HCEC 1CT (cell line): ENCODE measurements around the gene CYP27C1.
"Not testable (repeated sequence)": the region's sequence is repeated elsewhere in the genome, so short reads cannot be mapped to it uniquely, and the experiment has no call there.

Source experiments
- DNase-seq: peaks from one replicate; pipeline ENCODE4 v3.0.0-alpha.2; 2017

CYP27C1 gene

GRCh38 chr2:127220768-127221527, 849 bp upstream of the CYP27C1 start:
- no peak for DNase-seq

- DNase-seq = no peak
These were observed 678 bp downstream of the CYP27C1 start for GRCh38 chr2:127219171-127220070.

- DNase-seq = no peak
These were observed 1.3 kb downstream of the CYP27C1 start for GRCh38 chr2:127218812-127219170.

DNA sequence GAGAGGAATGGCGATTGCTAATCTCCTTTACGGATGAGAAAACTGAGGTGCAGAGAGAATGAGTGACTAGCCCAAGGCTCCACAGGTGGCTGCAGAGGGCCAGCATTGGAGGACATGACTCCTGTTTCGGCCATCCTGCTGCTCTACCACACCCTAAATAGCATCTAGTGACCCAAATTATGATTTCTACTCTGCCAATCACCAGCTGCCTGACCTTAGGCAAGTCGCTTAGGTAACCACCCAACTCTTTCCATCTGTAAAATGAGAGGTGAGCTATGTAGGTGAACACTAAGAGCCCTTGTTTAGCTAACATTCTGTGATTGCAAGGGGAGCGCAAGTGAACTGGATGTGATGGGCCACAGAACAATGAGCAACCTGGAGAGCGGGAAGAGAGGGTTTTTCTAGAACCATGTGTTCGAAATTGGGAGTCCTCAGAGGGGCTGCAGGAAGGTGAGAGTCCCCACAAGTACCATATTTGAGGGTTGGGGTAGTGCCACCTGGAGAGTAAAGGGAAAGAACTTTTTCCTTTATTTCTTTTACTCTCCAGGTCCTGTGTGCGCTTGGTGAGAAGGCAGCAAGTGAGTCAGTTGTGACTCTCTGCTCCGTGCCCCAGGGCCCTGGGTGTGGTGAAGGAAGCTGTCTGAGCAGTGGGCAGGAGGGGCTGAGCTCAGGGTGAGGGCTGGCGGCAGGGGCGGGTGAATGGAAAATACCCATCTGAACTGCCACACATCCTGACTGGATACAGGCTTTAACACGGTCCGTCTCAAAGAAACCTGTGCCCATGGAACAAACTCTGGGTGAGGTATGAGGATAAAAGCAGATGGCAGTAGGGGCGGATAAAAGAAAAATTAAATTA, 2.4 kb downstream of the CYP27C1 start:
- no peak for DNase-seq

DNA sequence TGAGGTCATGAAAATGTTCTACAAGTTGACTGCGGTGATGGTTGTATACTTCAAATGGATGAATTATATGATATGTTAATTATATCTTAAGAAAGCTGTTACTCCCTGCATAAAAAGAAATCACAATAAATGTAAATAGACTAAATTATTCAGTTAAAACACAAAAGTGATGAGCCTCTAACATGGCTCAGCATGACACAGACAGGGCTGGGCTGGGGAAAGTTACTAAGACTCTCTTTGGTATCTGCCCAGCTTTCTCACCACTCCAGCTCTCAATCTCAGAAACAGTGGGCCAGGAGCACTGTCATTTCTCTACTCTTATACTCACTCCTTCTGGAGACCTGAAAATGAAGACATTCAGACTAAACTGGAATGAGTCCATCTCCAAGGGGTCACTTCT, 3.5 kb downstream of the CYP27C1 start:
- DNase-seq = no peak

GRCh38 chr2:127216095-127216494, 4.0 kb downstream of the CYP27C1 start:
- DNase-seq = no peak

GRCh38 chr2:127214201-127214600, 5.9 kb downstream of the CYP27C1 start:
- not testable (repeated sequence) for DNase-seq

DNA sequence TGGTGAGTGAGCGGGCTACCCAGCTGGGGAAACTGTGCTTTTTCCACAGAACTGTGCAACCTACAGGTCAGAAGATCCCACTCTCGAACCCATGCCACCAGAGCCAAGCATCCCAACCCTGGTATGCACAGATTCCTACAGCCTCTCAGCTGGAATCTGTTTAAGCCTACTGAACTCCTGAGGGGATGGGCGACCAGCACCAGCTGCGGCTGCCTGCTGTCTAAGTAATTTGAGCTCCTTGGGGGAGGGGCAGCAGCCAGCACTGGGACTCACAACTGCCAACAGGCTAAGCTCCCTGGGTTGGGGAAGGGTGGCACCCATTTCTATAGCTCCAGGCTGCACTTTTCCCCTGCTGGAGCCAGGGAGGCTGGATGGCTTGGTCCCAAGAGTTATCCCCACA, 11.8 kb downstream of the CYP27C1 start:
- DNase-seq = no peak

DNA sequence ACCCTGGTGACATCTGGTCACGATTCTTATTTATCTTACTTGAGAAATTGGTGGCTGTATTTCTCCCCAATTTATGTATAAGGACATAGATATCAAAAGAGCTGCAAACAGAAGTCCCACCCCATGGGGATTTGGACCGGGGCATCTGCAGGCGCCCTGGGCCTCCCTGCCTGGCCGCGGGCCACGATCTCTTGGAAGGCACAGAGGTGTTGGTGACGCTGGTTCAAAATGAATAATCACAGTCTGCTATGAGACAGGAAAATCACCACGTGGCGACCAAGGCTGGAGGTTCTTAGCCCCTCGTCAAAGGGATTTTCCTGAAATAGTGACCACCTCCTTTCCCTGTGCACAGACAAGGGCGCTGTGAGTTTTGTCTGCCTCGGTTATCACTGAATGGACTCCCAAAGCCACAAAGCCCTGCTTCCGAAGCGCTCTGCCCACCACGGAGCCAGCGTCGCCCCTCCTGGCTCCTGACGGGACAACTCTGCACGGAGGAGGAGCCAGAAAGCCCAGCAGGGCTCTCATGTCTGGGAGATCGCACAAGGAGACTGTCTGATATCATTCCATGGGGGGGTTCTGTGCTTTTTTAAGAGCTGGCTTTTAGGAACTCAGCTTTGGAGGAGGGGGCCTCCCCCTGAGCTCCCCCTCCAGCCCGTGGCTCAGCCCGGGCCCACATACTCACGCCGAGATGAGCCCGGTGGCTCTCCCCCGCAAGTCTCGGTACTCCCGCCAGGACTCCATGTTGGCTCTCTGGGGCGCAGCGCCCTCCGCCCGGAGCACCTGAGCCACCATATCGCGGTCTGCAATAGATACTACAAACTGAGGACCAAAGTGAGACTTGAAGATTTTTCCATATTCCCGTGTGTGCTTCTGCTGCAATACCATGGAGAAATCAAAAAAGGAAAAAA, 14.6 kb downstream of the CYP27C1 start:
- no peak for DNase-seq

GRCh38 chr2:127201452-127201851, 18.6 kb downstream of the CYP27C1 start:
- DNase-seq = no peak

- no peak for DNase-seq
These were observed 19.1 kb downstream of the CYP27C1 start for GRCh38 chr2:127200962-127201361.

DNA sequence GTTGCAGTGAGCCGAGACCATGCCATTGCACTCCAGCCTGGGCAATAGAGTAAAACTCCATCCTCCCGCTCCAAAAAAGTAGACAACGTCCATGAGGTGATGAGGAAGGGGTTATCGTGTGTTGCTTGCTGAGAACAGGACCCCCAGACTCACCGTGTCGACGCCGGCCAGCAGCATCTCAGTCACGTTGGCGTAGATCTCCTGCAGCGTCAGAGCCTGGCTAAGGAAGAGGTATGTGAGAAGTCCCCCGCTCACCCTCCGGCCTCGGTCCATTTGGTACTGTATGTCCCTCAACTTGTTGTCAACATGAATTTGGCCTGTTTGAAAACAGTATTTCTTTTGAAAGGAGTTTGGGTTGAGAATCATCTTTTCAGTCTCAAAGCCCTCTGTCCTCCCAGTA, 20.9 kb downstream of the CYP27C1 start:
- DNase-seq = no peak

- DNase-seq = peak; percentile 31
These were observed 22.4 kb downstream of the CYP27C1 start for GRCh38 chr2:127197475-127198385.

DNA sequence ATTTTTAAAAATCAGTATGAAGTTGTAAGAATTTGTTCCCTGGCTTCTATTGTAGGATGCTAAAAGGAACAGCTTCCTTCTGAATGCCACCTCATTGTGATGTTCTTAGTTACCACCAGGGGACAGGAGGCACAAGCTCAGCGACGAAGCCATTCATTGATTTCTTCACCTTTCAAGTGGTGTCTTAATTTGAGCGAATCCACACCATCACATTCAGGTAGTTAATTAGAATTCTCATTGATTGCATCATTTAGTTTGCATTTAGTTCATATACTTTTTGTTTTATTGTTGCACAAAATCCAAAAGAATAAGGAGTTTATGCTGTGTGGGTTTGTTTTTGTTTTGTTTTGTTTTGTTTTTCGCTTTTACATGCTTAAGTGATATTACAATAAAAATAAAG, 23.1 kb downstream of the CYP27C1 start:
- DNase-seq = no peak

- no peak for DNase-seq
These were observed 23.6 kb downstream of the CYP27C1 start for GRCh38 chr2:127196549-127196948.

DNA sequence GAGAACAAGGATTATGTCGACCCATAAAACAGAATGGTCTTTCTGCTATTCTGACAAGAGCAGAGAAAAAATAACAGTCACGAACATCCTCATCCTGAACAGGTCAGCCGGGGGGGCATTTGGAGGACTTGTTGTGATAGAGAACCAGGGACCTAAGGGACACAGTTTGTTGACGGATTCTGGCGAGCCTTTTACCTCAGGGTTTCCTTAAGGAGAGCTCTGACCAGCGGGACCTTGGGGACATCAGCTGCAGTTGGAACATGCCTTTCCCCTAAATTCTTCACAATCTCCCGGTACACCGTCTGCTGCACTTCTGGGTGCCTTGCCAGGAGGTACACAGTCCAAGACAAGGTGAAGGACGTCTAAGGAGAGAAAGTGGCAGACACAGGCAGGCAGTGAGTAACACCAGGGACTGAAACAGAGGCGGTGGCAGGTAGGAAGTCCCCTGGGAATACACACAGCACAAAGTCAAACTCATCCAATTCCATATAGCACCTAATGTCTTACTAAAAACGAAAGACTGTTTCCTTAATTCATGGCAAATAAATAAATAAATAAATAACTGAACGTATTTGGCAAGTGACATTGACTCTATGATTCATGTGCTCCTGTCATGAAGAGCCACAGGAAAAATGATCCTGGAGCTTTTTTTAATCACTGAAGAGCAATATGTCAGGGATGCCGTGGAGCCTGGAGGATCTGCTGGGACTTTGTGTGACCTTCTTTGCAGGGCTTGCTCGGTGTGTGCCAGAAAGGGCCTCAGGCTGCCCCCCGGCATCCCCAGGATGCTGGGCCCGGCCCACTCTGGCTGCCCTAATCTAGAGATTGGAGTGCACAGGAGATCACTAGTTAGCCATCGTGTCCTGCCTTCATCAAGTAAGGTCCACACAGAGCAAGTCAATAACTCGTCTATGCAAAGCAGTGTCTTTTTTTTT, 24.7 kb downstream of the CYP27C1 start:
- no peak for DNase-seq

GRCh38 chr2:127194447-127194846, 25.7 kb downstream of the CYP27C1 start:
- DNase-seq = no peak

GRCh38 chr2:127193967-127194280, 26.2 kb downstream of the CYP27C1 start:
- no peak for DNase-seq

- DNase-seq = no peak
These were observed 26.7 kb downstream of the CYP27C1 start for GRCh38 chr2:127193164-127193966.
